ENCODE results near the gene OR1J4.

DNA sequence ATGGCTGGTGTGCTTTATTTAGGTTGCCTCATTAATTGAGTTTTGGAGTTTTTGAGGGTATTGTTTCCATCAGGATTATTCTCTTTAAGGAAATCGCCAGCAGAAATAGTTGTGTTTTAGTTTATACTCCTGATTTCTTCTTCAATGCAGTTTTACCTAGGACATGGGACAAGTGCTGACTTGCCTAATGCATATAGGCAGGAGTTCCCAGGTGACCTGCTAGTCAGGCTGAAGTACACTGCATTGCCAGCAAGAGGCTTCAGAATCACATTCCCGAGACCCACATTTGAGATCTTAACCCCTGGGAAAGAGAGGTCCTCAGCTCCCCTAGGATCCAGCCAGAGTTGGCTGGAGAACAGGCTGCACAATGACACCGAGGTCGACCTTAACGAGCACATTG is 32.4 kb downstream of the OR1J4 start:
- TF ChIP-seq POLR2A (IDR thresholded peaks at IDR 0.05; ENCODE audit: low read depth, low read length) (no peak), TAF1 (IDR thresholded peaks at IDR 0.05; ENCODE audit: borderline replicate concordance, low read depth, low read length) (no peak), POLR2AphosphoS5 (IDR thresholded peaks at IDR 0.05; ENCODE audit: low read depth, low read length) (no peak)
